AG04449 (cell line): ENCODE data around the gene RAB36.

Source experiments
- CTCF ChIA-PET: fragments of 350-600 bp; formaldehyde crosslinking; extraction: SDS; loops from one replicate; lab custom pipeline; 2021; ENCODE audit warnings: antibody characterized with exemption; lab: Yijun Ruan, JAX
- POLR2A ChIA-PET: fragments of 400-600, 350-600 bp; formaldehyde crosslinking; extraction: SDS; loops from one replicate; lab custom pipeline; 2020; ENCODE audit warnings: antibody characterized with exemption, inconsistent platforms; lab: Yijun Ruan, JAX
- DNase-seq: peaks from one replicate; pipeline ENCODE4 v3.0.0-alpha.2; 2010; ENCODE audit warnings: low read depth, low spot score
- H3K4me3 ChIP-seq: 2 replicates; pipeline ENCODE4 v1.5.1; 2011; ENCODE audit warnings: low read depth, mild to moderate bottlenecking, control low read depth, low read length
- CTCF ChIP-seq: IDR thresholded peaks from one replicate; pipeline ENCODE4 v1.5.1; 2011; ENCODE audit warnings: mild to moderate bottlenecking, moderate library complexity, low read length, control low read depth, inconsistent platforms; ENCODE audit not compliant: insufficient read depth; ENCODE audit errors: missing control alignments

RAB36 gene

DNA sequence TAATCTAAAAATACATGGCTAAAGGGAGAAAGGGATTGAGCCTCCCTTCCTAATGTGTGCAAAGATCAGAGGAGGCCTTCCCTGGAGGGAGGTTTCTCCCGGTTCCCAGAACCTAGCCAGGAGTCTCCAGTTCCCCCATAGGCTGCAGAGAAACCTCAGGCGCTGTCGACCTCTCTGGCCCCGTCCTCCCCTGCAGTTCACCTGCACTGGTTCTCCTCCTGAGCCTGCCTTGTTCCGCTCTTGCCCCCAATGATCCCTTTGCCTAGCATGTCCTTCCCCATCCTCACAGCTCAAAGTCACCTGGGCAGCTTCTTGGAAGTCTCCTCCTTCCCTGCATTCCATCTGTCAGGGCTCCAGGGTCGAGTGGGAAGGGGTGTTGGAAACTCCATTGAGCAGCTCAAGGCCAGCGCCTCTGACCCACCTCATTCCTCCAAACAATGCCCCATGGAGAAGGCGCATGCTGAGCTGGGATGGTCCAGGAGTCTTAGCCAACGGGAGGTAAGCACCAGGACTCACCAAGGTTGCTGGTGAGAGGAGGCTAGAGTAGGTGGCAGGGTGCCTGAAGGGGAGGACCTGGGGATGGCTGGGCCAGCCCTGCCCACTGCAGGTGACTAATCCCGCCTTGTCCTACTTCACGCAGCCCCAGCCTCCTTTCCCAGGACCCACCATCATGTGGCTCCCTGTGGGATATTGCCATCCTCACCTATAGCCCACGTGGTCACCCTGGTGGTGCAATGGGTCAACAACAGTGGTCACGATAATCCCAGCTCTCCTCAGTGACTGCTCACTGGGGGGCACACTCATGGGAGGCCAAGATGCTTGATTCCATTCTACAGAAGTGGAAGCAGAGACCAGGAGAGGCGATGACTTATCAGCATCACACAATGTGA lies 18.9 kb upstream of the RAB36 start:
- no peak overlapping the region for H3K4me3 ChIP-seq
- no peak for DNase-seq
- CTCF ChIA-PET: interaction anchor here (1.1 to 27.3 kb wide), 6 partner anchors 13 to 278 kb away, joined by 3 to 800 read pairs (median 6); partner anchors contain the start of genes RAB36 and RSPH14
- POLR2A ChIA-PET: no interaction called here
- TF ChIP-seq CTCF: no peak

DNA sequence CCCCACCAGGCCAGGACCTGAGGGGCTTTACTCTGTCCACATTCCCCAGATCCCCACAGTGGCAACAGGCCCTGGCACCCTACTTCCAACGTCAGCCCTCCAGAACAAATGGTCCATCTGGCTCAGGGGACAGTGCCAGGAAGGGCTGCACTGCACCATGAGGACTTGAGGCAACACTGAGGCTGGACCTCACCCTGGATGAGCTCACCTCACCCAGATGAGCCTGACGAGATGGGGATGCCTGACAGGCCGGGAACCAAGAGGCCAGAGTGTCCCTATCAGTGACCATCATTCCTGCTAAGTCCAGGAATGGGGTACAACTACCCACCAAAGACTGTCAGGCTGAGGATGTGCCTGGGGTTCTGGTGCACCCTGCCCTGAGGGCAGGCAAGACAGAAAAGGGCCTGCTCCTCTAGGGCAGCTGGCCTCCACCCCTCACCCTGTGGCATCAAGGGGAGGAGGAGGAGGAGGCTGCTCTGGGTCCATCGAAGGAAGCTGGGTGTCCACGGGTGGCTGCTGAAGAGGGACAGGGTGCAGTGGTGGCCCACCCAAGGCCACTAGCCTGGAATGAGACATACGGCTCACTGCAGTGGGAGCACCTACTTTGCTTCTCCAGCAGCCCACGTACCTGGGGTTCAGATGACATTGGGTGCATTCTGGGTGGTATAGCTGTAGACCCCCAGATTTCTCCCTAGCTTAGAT lies 18.1 kb upstream of the RAB36 start:
- ChIA-PET POLR2A (no interaction called here), CTCF (interaction anchor here (0.6 to 27.3 kb wide), 13 partner anchors 9 to 671 kb away, joined by 3 to 800 read pairs (median 5); partner anchors contain the start of genes RAB36 and RSPH14)
- no peak overlapping the region for H3K4me3 ChIP-seq
- TF ChIP-seq CTCF: no peak
- no peak for DNase-seq

DNA sequence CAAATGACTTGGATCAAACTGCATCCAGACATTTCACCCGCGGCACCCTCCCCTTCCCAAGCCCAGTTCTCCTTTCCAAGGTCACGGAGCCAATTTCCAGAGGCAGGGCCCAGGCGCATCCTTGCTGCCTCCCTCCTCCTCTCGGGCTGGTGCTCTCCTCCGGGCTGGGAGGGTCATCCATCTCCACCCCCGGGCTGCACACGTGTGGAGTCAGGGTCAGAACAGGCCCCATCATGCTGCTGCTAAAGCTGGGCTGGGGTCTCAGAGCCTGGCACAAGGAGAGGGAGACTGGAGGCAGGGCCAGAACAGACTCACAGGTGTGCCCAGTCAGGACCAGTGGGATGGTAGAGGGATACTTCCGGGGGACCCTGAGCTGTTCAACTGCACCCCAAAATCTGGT lies 17.5 kb upstream of the RAB36 start:
- no peak for TF ChIP-seq CTCF
- POLR2A ChIA-PET: no interaction called here
- CTCF ChIA-PET: interaction anchor here (0.6 to 27.3 kb wide), 25 partner anchors 8 to 671 kb away, joined by 3 to 800 read pairs (median 4); partner anchors contain the start of genes RAB36 and RSPH14
- no peak overlapping the region for H3K4me3 ChIP-seq
- no peak for DNase-seq

DNA sequence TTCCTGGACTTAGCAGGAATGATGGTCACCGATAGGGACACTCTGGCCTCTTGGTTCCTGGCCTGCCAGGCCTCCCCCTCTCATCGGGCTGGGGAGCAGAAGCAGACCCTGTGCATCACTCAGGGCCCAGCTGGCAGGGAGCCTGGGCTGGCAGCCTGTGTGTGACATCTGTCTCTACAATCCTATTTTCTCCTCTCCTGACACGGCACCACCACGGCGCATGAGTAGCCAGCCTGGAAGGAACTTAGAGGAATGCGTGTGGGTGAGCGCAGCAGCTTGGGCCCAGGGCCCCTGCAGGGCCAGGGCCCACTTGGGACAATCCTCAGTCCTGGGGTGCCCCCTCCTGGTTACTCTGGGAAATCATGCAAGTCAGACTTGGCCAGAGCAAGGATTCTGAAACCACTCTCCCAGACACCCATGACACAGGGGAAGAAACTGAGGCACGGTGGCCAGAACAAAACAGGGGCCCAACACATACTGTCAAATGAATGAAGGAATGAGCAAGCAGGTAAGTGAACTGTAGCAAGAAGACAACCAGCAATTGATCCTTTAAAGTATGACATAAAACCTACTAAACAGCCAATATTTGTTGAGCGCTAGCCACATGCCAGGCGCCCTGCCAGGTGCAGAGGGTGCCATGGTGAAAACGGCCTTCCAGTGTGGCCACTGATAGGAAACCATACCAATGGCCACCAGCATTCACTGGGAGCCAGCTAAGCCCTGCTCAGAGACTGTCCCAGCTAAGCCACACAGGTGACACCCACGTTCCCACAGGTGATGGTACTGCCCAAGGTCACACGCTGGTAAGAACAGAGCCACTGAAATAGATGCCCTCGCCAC lies 16.8 kb upstream of the RAB36 start:
- no peak for DNase-seq
- ChIA-PET POLR2A (no interaction called here), CTCF (interaction anchor here (0.6 to 27.3 kb wide), 26 partner anchors 9 to 341 kb away, joined by 3 to 800 read pairs (median 4); partner anchors contain the start of genes RAB36 and RSPH14)
- no peak overlapping the region for H3K4me3 ChIP-seq
- peak; percentile 79 for TF ChIP-seq CTCF

DNA sequence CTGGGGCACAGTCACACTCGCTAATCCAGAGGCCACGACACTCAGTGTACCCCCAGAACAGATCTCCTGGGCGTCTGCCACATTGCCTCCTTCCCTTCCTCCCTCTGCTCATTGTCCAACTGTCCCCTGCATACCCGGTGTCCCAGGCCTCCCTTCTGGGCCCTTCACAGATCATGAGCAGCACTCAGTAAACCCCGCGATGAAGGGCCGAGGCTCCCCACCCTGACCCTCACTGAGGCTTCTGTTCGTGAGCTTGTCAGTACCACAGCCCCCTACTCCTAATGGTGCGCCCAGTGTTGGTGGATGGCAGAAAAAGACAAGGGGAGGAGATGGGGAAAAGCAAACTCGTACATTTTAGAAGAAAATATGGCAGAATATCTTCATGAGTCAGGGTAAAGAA lies 16.1 kb upstream of the RAB36 start:
- DNase-seq: no peak
- ChIA-PET POLR2A (no interaction called here), CTCF (interaction anchor here (1.0 to 27.3 kb wide), 8 partner anchors 11 to 319 kb away, joined by 3 to 800 read pairs (median 4); partner anchors contain the start of genes RAB36 and RSPH14)
- TF ChIP-seq CTCF: no peak
- no peak overlapping the region for H3K4me3 ChIP-seq
